Kidney tubule cell (primary cell): ENCODE data around the gene CDR2L.
"Not testable (repeated sequence)": the region's sequence is repeated elsewhere in the genome, so short reads cannot be mapped to it uniquely, and the experiment has no call there.

ENCODE experiments used
- DNase-seq: peaks from one replicate; pipeline ENCODE4 v3.0.0-alpha.2; 2018; ENCODE audit warnings: low spot score

CDR2L gene

GRCh38 chr17:75011401-75012095, 24.1 kb downstream of the CDR2L start:
- DNase-seq = peak; percentile 28

- no peak for DNase-seq
Observed at GRCh38 chr17:75012096-75012345, 24.6 kb downstream of the CDR2L start.

GRCh38 chr17:75012346-75013091, 25.1 kb downstream of the CDR2L start, which contains the start of gene MRPL58:
Gene MRPL58 (plus strand): TSS chr17:75012670. CDS start chr17:75012687, 17 bp downstream.
- peak; percentile 90 for DNase-seq

- DNase-seq = peak; percentile 7
Observed at GRCh38 chr17:75013092-75013559, 25.7 kb downstream of the CDR2L start.

- no peak for DNase-seq
Observed at GRCh38 chr17:75019146-75019545, 31.7 kb downstream of the CDR2L start.

- DNase-seq = no peak
Observed at GRCh38 chr17:75019710-75020109, 32.3 kb downstream of the CDR2L start.

GRCh38 chr17:75020331-75021110, 33.1 kb downstream of the CDR2L start:
- DNase-seq = no peak

GRCh38 chr17:75024686-75025397, 37.4 kb downstream of the CDR2L start:
- DNase-seq = no peak

GRCh38 chr17:75025398-75025734, 37.9 kb downstream of the CDR2L start:
- not testable (repeated sequence) for DNase-seq

GRCh38 chr17:75026650-75027049, 39.2 kb downstream of the CDR2L start:
- not testable (repeated sequence) for DNase-seq

GRCh38 chr17:75030161-75030560, 42.7 kb downstream of the CDR2L start:
- DNase-seq = no peak

- peak; percentile 65 for DNase-seq
Observed at GRCh38 chr17:75031972-75032719, 44.7 kb downstream of the CDR2L start.

GRCh38 chr17:75032720-75033280, 45.4 kb downstream of the CDR2L start:
- DNase-seq = peak; percentile 22

- peak; percentile 95 for DNase-seq
Observed at GRCh38 chr17:75033346-75034235, 46.2 kb downstream of the CDR2L start.

GRCh38 chr17:75034236-75034908, 46.9 kb downstream of the CDR2L start:
- DNase-seq = peak; percentile 93

- DNase-seq = no peak
Observed at GRCh38 chr17:75036643-75037268, 49.3 kb downstream of the CDR2L start.

GRCh38 chr17:75039238-75039637, 51.8 kb downstream of the CDR2L start:
- DNase-seq = no peak

GRCh38 chr17:75041656-75042280, 54.3 kb downstream of the CDR2L start:
- DNase-seq = no peak

- DNase-seq = not testable (repeated sequence)
Observed at GRCh38 chr17:75043789-75044188, 56.4 kb downstream of the CDR2L start.
